A673 (cell line): ENCODE measurements around the gene MRPL12. TPM values are rescaled to one million over a fixed set of nuclear protein-coding genes. Genes with fewer than 3 reads are reported as not detected.

Source experiments
- BruUV-seq: library from RNA; stranded (reverse); fragments of 400-500 nt; replicated peaks from 2 replicates; lab custom pipeline; 2021; lab: Mats Ljungman, UMichigan
- CTCF ChIA-PET: fragments of 300-600 bp; sonication (Branson Sonifier 250); formaldehyde crosslinking; loops from one replicate; lab custom pipeline; 2022; ENCODE audit warnings: antibody characterized with exemption; lab: Charles Lee
- POLR2A ChIA-PET: fragments of 300-600 bp; sonication (Branson Sonifier 250); formaldehyde crosslinking; loops from one replicate; lab custom pipeline; 2022; ENCODE audit warnings: antibody characterized with exemption; ENCODE audit not compliant: low non-redundant PET; lab: Charles Lee
- DNase-seq: peaks from one replicate; pipeline ENCODE4 v3.0.0-alpha.2; 2015; ENCODE audit warnings: low spot score
- H3K27ac ChIP-seq: fragments of 200-600 bp; sonication (generic); 2 replicates; pipeline ENCODE4 v1.5.1; 2016; ENCODE audit warnings: mixed run types, low read depth, mild to moderate bottlenecking, mixed read lengths, antibody characterized with exemption, low read length; ENCODE audit not compliant: poor library complexity, severe bottlenecking
- H3K27me3 ChIP-seq: fragments of 200-600 bp; sonication (generic); replicated peaks from 2 replicates; pipeline ENCODE4 v1.6.1; 2017; ENCODE audit warnings: mixed run types, low read depth, mild to moderate bottlenecking, mixed read lengths, antibody characterized with exemption, low read length; ENCODE audit not compliant: insufficient read depth, poor library complexity
- H3K36me3 ChIP-seq: fragments of 200-600 bp; sonication (generic); 2 replicates; pipeline ENCODE4 v1.6.1; 2016; ENCODE audit warnings: mixed run types, mild to moderate bottlenecking, mixed read lengths, antibody characterized with exemption, low read length; ENCODE audit not compliant: insufficient read depth, poor library complexity, severe bottlenecking
- H3K4me1 ChIP-seq: fragments of 200-600 bp; sonication (generic); 2 replicates; pipeline ENCODE4 v1.6.1; 2017; ENCODE audit warnings: mixed run types, mild to moderate bottlenecking, mixed read lengths, antibody characterized with exemption, low read length; ENCODE audit not compliant: insufficient read depth, poor library complexity, severe bottlenecking
- H3K4me3 ChIP-seq: fragments of 200-600 bp; sonication (generic); 2 replicates; pipeline ENCODE4 v1.5.1; 2016; ENCODE audit warnings: low read depth, mixed run types, mild to moderate bottlenecking, mixed read lengths, low read length; ENCODE audit not compliant: poor library complexity, severe bottlenecking
- H3K9me3 ChIP-seq: fragments of 200-600 bp; sonication (generic); 2 replicates; pipeline ENCODE4 v1.6.1; 2016; ENCODE audit warnings: mixed run types, low read depth, mild to moderate bottlenecking, mixed read lengths, antibody characterized with exemption, low read length; ENCODE audit not compliant: poor library complexity, severe bottlenecking
- EZH2 ChIP-seq: fragments of 200-600 bp; sonication (generic); IDR thresholded peaks from 2 replicates; pipeline ENCODE4 v1.6.1; 2017; ENCODE audit warnings: borderline replicate concordance, low read depth, mild to moderate bottlenecking, mixed read lengths, antibody characterized with exemption, low read length; ENCODE audit not compliant: poor library complexity, severe bottlenecking
- intact Hi-C: fragments of 100-400 bp; cut with micrococcal nuclease; formaldehyde crosslinking; loops from one replicate; pipeline ENCODE4 v1.10.0; 2022; ENCODE audit not compliant: unreplicated experiment
- total RNA-seq: library from RNA; stranded (reverse); gene quantifications from 2 replicates; pipeline ENCODE4 v1.2.3, GENCODE V29; 2021
- TF ChIP-seq, protein P1 (sequence below): fragments of 300-800, 200-600 bp; sonication (generic); conservative IDR thresholded peaks from 2 replicates; pipeline ENCODE4 v1.5.1; 2017; ENCODE audit warnings: low read depth, mild to moderate bottlenecking, antibody characterized with exemption, low read length, moderate library complexity, mixed read lengths

The MRPL12 gene
- total RNA-seq, 1 experiment from 2014 or later: 186 TPM

DNA sequence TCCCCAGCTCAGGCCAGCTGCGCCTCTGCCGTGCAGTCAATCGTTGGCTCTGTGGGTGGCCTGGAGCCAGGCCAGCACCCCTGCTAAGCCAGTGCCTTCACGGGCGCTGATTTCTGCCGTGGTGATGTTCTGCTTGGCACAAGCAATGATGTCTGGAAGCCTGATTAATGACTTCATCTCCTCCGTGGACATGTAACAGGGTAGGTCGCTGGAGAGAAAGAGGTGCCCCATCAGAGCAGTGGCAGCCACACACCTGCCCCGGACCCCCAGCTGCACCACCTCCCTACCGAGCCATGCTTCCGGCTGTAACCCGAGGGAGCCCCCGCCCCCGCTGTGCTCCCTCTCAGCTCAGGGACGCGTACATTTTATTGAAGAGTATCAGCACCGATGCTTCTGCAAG, 21.5 kb upstream of the MRPL12 start:
- Histone ChIP-seq H3K4me1 (peaks cover 25% of the 10 kb centered on the region), H3K4me3 (peak overlapping the region; percentile 93), H3K27me3 (no peaks in the 10 kb centered on the region), H3K9me3 (no peaks in the 10 kb centered on the region), H3K27ac (peak overlapping the region; percentile 90), H3K36me3 (peaks cover 11% of the 10 kb centered on the region)
- POLR2A ChIA-PET: no interaction called here
- CTCF ChIA-PET: no interaction called here
- intact Hi-C loops: no loop called here
- no peak for TF ChIP-seq EZH2
- TF ChIP-seq, protein P1, sequence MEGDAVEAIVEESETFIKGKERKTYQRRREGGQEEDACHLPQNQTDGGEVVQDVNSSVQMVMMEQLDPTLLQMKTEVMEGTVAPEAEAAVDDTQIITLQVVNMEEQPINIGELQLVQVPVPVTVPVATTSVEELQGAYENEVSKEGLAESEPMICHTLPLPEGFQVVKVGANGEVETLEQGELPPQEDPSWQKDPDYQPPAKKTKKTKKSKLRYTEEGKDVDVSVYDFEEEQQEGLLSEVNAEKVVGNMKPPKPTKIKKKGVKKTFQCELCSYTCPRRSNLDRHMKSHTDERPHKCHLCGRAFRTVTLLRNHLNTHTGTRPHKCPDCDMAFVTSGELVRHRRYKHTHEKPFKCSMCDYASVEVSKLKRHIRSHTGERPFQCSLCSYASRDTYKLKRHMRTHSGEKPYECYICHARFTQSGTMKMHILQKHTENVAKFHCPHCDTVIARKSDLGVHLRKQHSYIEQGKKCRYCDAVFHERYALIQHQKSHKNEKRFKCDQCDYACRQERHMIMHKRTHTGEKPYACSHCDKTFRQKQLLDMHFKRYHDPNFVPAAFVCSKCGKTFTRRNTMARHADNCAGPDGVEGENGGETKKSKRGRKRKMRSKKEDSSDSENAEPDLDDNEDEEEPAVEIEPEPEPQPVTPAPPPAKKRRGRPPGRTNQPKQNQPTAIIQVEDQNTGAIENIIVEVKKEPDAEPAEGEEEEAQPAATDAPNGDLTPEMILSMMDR: no peak
- BruUV-seq: no TSS peak
- DNase-seq: peak; percentile 79

DNA sequence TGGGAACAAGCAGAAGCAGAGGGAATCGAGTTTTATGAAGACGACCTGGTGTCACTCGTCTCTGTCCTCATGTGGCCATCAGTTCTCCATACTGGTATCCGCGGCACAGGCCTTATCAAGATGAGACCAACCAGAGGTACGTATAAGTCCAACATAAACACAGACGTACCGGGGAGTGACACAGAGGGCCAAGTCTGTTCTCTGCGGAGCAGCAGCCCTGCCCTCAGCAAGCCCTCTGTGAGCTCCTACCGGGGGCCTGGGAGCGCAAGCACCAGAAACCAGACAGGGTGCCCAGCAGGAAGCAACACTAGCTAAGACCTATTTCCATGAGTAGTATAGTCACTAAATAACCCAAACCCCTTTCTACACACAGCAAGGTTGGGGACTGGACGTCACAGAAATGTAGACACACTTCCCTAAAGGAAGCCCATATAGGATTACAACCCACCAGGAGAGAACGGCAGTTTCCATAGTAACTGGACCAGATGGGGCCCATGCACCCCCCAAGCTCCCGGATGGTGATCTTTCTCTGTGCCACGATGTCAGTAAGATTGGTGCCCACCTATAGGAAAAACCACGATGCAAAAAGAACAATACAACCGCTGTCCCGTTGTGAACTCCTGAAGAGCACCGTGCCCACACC, 20.5 kb upstream of the MRPL12 start:
- peaks cover 21% of the 10 kb centered on the region for H3K36me3 ChIP-seq
- H3K9me3 ChIP-seq: no peaks in the 10 kb centered on the region
- peak; percentile 46 for DNase-seq
- intact Hi-C loops: no loop called here
- H3K4me1 ChIP-seq: peaks cover 25% of the 10 kb centered on the region
- no peaks in the 10 kb centered on the region for H3K27me3 ChIP-seq
- peak overlapping the region; percentile 93 for H3K4me3 ChIP-seq
- CTCF ChIA-PET: no interaction called here
- H3K27ac ChIP-seq: peak overlapping the region; percentile 90
- POLR2A ChIA-PET: no interaction called here
- no TSS peak for BruUV-seq
- TF ChIP-seq, protein P1: no peak
- TF ChIP-seq EZH2: no peak

DNA sequence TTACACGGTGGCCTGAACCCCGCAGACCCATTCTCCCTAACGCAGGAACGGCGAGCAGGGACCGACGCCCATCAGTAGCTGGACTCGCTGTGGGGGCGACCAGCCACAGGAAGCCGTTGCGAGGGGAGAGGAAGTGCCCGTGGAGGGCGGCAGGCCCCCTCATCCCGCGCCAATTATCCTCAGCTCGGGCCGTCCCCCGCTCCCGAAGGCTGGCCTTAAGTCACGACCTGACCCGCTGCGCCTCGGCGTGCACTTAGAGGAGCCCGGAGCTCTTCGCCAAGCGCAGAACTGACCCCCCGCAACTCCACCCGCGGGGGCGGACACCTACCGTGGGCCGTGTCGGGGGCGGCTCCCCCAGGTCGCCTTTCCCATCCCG, 20.0 kb upstream of the MRPL12 start:
- peaks cover 26% of the 10 kb centered on the region for H3K36me3 ChIP-seq
- CTCF ChIA-PET: interaction anchor here (1.0 kb wide), 1 partner anchor 11 kb away, joined by 3 read pairs; no protein-coding TSS in a partner anchor
- POLR2A ChIA-PET: no interaction called here
- no TSS peak for BruUV-seq
- no peaks in the 10 kb centered on the region for H3K9me3 ChIP-seq
- intact Hi-C loops: no loop called here
- H3K4me1 ChIP-seq: peaks cover 25% of the 10 kb centered on the region
- DNase-seq: no peak
- no peak for TF ChIP-seq EZH2
- TF ChIP-seq, protein P1: no peak
- peak overlapping the region; percentile 90 for H3K27ac ChIP-seq
- peak overlapping the region; percentile 93 for H3K4me3 ChIP-seq
- H3K27me3 ChIP-seq: no peaks in the 10 kb centered on the region
